ENCODE measurements around the gene LRRC4C.

DNA sequence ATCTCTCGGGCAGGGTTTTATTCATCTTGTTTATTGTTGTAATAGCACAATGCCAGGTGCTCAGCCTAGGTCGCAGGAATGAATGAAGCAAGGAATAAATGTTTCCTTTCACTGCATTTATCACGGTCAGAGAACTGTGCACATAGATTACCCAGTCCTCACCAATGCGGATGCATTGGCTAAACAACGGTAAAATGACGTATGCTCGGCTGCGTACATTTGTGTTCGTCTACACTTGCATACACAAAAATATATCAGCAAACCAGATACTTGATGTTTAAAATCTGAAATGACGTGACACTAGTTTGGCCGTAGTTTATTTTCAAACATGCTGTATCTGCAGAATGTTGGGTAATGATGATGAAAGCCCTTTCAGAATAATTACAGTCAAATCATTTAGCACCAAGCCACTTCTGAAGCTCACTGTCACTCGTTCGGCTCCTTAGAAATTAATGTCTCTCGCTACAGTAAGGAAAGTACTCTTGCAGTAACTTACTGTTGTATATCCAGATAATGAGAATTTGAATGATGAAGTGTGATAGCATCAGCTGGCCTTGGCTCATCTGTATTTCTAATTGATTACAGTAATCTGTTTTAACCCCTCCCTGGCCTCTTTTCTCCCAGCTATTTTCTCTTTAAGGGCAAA is 268.9 kb downstream of the LRRC4C start:
- no peak for TF ChIP-seq FOS (IDR thresholded peaks at IDR 0.05; ENCODE audit: borderline replicate concordance, extremely low read depth, insufficient read length)
- TF ChIP-seq, protein P1, sequence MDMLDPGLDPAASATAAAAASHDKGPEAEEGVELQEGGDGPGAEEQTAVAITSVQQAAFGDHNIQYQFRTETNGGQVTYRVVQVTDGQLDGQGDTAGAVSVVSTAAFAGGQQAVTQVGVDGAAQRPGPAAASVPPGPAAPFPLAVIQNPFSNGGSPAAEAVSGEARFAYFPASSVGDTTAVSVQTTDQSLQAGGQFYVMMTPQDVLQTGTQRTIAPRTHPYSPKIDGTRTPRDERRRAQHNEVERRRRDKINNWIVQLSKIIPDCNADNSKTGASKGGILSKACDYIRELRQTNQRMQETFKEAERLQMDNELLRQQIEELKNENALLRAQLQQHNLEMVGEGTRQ (IDR thresholded peaks at IDR 0.05; ENCODE audit: borderline replicate concordance, low read depth, low read length) = no peak
- no peak for TF ChIP-seq GABPA (IDR thresholded peaks at IDR 0.05; ENCODE audit: low read depth)
- no peak for TF ChIP-seq HDAC6 (IDR thresholded peaks at IDR 0.05; ENCODE audit: unreplicated experiment)
- TF ChIP-seq, protein P2, sequence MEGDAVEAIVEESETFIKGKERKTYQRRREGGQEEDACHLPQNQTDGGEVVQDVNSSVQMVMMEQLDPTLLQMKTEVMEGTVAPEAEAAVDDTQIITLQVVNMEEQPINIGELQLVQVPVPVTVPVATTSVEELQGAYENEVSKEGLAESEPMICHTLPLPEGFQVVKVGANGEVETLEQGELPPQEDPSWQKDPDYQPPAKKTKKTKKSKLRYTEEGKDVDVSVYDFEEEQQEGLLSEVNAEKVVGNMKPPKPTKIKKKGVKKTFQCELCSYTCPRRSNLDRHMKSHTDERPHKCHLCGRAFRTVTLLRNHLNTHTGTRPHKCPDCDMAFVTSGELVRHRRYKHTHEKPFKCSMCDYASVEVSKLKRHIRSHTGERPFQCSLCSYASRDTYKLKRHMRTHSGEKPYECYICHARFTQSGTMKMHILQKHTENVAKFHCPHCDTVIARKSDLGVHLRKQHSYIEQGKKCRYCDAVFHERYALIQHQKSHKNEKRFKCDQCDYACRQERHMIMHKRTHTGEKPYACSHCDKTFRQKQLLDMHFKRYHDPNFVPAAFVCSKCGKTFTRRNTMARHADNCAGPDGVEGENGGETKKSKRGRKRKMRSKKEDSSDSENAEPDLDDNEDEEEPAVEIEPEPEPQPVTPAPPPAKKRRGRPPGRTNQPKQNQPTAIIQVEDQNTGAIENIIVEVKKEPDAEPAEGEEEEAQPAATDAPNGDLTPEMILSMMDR (IDR thresholded peaks at IDR 0.05 in 2 of 3, conservative IDR thresholded peaks at IDR 0.05 in 1 of 3; ENCODE audit: control insufficient read depth in 2 of 3, extremely low read depth in 1 of 3, insufficient read depth in 1 of 3, low read depth in 3 of 3, low read length in 3 of 3) = no peak
- TF ChIP-seq, protein P3, sequence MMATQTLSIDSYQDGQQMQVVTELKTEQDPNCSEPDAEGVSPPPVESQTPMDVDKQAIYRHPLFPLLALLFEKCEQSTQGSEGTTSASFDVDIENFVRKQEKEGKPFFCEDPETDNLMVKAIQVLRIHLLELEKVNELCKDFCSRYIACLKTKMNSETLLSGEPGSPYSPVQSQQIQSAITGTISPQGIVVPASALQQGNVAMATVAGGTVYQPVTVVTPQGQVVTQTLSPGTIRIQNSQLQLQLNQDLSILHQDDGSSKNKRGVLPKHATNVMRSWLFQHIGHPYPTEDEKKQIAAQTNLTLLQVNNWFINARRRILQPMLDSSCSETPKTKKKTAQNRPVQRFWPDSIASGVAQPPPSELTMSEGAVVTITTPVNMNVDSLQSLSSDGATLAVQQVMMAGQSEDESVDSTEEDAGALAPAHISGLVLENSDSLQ (IDR thresholded peaks at IDR 0.05) = no peak
- TF ChIP-seq SREBF2 (IDR thresholded peaks at IDR 0.05; ENCODE audit: low read length) = no peak
- TF ChIP-seq ZBED1 (IDR thresholded peaks at IDR 0.05; ENCODE audit: borderline replicate concordance) = no peak
- TF ChIP-seq FOXK2 (IDR thresholded peaks at IDR 0.05) = no peak
- TF ChIP-seq EP300 (IDR thresholded peaks at IDR 0.05; ENCODE audit: borderline replicate concordance in 1 of 2, control insufficient read depth in 1 of 2, low read depth in 2 of 2, low read length in 2 of 2) = no peak
- no peak for TF ChIP-seq RCOR1 (conservative IDR thresholded peaks at IDR 0.05; ENCODE audit: low read depth, low read length)
- no peak for TF ChIP-seq RAD21 (IDR thresholded peaks at IDR 0.05; ENCODE audit: insufficient read depth, low read depth, low read length)
- no peak for TF ChIP-seq BHLHE40 (IDR thresholded peaks at IDR 0.05; ENCODE audit: borderline replicate concordance in 1 of 2, low read depth in 2 of 2, low read length in 1 of 2)
